CD4-positive, alpha-beta T cell treated with Interleukin-6 for 4 hours (primary cell): ENCODE results near the gene RDM1.
"Not testable (repeated sequence)": the region's sequence is repeated elsewhere in the genome, so short reads cannot be mapped to it uniquely, and the experiment has no call there.

Experiments
- DNase-seq: peaks from one replicate; pipeline ENCODE4 v3.0.0-alpha.2; 2020; ENCODE audit warnings: mixed read lengths

Gene RDM1

GRCh38 chr17:35930211-35931065 lies at the start of gene RDM1:
Gene RDM1, minus strand, starts transcription at chr17:35930773. Its CDS starts 46 bp downstream, at chr17:35930727.
- DNase-seq: peak; percentile 77

GRCh38 chr17:35978346-35978745 lies 47.8 kb upstream of the RDM1 start:
- no peak for DNase-seq

DNA sequence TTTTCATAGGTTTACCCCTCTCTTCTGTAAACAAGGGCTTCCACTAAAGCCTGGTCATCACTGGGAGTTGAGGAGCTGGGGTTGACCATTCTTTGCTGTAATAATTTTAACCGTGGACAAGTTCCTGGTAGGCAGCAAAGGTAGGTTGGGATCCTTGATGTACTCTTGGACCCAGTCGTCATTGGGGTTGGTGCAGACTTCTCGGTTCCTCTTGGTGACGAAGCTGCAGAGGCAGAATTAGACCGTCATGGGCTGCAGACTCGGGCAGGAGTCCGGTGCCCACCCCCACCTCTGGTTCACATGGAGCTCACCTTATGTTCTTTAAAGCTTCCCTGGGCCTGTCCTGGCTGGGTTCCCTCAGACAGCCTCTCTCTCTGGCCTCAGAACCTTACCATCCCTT lies 46.9 kb upstream of the RDM1 start:
- no peak for DNase-seq

DNA sequence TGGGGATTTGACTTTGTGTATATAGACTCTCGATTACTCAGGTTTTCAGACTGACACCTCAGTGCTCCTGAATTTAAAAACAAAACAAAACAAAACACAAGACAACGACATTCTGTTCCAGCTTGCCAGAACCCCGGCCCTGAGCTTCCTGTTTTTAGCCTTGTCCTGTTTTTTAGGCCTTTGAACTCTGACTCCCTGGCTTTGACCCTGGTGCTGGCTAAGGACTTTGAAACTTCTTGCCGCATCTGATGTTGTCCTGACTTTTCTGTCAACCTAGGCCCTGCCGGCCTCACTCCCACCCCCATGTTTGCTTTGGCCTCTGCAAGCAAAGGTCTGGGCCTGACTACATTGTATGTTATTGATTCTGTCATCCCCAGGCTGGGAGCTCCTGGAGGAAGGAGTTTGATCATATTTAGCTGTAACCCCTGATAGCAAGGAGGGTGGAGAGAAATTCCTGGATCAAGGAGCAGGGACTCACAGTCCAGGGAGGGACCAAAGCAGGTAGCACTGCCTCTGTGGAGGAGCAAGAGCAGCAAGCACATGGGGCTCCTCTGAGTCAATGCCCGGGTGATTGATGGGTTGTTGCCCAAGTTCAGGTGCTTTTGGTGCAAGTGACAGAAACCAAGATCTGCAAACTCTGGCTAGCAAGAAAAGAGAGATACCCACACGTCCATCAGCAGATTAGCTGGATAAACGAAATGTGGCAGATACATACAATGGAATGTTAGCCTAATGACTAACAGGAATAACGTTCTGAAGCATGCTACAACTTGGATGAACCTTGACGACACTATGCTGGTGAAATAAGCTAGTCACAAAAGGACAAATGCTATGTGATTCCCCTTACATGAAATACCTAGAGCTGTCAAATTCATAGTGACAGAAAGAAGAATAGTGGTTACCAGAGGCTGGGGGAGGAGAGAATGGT lies 43.0 kb upstream of the RDM1 start:
- no peak for DNase-seq

DNA sequence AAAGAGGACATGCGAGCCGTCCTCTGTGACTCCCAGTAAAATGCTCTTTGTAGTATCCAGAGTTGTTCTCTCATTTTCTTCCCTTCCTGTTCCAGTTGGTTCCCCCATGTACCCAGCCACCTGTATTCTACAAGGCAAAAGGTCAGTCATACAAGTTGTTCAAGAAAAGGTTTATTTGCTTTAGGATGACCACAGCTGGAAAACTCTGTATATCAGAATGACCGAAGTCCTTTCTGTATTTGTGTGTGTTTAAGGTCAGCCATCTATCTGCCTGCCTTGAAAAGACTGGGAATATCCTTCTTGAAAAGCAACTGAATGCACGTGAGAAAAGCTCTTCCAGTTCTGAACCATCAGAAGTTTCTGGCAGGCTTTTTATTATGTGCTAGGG lies 42.4 kb upstream of the RDM1 start:
- no peak for DNase-seq

- no peak for DNase-seq
Measured at GRCh38 chr17:35972535-35972934, 42.0 kb upstream of the RDM1 start.

GRCh38 chr17:35972066-35972465 lies 41.5 kb upstream of the RDM1 start:
- DNase-seq: no peak

GRCh38 chr17:35969558-35970380 lies 39.2 kb upstream of the RDM1 start:
- peak; percentile 70 for DNase-seq

DNA sequence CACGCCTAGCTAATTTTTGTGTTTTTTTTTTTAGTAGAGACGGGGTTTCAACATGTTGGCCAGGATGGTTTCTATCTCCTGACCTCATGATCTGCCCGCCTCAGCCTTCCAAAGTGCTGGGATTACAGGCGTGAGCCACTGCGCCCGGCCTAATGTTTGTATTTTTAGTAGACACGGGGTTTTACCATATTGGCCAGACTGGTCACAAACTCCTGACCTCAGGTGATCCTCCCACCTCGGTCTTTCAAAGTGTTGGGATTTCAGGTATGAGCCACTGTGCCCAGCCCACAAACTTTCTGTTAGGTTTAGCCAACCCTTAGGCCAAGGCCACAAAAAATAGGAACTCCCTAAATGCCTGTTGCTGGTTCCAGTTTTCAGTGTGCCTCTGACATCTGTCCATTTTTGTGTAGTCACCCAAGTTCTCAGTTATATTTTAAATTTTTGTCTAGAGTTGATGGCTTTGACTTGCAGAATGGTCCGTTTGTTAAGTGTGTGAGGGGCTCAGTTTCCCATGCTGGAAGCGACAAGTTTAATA lies 38.0 kb upstream of the RDM1 start:
- DNase-seq: no peak

DNA sequence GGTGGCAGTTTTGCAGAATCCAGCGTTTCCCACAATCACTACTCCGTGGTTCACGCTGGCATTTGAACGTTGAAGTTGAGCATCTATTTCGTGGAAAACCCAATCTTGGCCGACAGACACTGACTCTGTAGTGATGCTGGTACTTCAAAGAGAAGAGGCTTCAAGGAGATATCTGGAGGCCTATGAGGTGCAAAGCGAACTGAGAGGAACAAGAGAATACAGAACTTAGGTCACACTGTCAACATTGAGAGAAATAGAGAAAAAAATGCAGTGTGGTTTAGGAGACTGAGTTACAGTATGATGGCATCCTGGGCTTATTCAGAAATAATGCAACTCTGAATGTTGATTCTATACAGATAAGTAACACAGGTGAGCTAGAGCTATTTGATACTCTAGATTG lies 34.7 kb upstream of the RDM1 start:
- DNase-seq: no peak

DNA sequence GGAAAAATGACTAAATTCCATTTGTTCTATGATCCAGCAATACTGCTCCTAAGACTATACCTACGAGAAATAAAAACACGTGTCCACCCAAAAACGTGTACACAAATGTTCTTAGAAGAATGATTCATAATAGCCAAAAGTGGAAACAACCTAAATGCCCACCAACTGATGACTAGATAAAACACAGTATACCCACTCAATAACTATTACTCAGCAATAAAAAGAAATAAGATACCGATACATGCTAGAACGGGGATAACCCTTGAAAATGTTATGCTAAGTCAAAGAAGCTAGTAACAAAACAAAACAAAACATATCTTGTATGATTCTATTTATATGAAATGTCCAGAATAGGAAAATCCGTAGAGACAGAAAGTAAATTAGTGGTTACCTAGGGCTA lies 33.1 kb upstream of the RDM1 start:
- no peak for DNase-seq

GRCh38 chr17:35953720-35954119 lies 23.1 kb upstream of the RDM1 start:
- no peak for DNase-seq

DNA sequence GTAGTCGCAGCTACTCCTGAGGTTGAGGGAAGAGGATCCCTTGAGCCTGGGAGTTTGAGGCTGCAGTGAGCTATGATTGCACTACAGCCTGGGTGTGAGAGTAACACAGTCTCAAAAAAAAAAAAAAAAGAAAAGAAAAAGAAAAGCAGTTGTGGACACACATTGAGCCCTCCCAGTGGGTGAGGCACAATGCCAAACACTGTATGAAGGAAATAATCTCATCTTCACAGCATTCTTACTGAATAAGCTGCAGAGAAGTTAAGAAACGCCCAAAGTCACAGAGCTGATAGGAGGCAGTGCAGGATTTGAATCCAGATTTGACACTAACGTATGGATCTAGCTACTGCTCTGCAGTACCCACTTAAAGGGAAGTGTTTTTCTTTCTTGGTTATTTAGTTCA lies 18.8 kb upstream of the RDM1 start:
- DNase-seq: no peak

DNA sequence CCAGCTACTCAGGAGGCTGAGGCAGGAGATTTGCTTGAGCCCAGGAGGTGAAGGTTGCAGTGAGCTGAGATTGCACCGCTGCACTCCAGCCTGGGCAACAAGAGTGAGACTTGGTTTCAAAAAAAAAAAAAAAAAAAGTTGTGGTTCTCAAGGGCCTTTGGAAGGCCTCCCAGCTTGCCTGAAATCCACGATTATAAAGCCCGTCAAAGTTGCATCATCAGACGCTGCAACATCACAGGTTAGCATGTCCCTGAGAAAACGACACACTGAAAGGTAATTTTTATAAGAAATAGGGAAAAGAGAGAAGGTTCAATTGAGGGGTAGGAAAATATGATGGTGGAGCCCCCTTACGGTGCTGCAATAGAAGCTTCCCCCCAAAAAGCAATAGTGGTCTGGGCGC lies 17.5 kb upstream of the RDM1 start:
- no peak for DNase-seq

DNA sequence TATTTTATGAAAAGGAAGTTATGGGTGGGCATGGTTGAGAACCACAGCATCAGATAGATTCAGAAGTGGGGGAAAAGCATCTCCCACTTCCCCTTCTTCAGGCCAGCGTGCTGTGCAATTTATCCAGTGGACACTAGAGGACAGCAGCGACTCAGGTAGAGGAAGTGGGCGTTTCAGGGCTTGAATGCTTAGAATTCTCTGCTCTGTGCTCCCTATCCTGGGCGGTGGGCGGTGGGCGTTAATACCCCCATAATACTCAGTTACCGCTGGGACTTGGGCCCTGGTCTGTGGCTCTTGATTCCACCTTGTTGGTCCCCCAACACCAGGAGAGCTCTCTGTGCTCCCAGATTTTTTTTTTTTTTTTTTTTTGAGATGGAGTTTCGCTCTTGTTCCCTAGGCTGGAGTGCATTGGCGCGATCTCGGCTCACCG lies 16.6 kb upstream of the RDM1 start:
- peak; percentile 37 for DNase-seq

- no peak for DNase-seq
Measured at GRCh38 chr17:35944151-35944550, 13.6 kb upstream of the RDM1 start.

GRCh38 chr17:35943537-35943936 lies 13.0 kb upstream of the RDM1 start, which contains the start of gene LYZL6:
Gene LYZL6, minus strand, starts transcription at chr17:35943713. Its CDS starts 4,357 bp downstream, at chr17:35939356.
- no peak for DNase-seq

GRCh38 chr17:35942588-35943186 lies 12.1 kb upstream of the RDM1 start:
- DNase-seq: no peak

- not testable (repeated sequence) for DNase-seq
Measured at GRCh38 chr17:35938492-35938891, 7.9 kb upstream of the RDM1 start.

DNA sequence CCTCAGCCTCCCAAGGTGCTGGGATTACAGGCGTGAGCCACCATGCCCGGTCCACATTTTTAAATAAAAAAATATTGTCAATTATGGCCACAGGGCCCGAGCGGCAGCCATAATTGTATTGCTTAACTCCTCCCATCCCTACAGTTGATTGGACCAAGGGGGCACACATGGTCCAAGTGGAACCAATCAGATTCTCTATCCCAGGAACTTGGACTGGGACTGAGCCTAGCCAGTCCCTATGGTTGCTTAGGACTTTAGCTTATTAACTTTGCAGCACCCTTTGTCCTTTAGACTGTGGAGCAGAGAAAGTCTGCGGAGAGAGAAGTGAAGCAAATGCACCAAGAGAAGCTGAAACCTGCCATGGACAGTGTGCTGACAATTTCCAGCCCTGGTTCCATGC lies 5.5 kb upstream of the RDM1 start:
- DNase-seq: no peak

GRCh38 chr17:35934760-35935159 lies 4.2 kb upstream of the RDM1 start:
- no peak for DNase-seq

GRCh38 chr17:35932586-35932985 lies 2.0 kb upstream of the RDM1 start:
- no peak for DNase-seq
